HL-60 (cell line): Measurements from ENCODE around the gene IRF6.

Source experiments
- DNase-seq, 2 experiments: peaks; one replicate each; pipeline ENCODE4 v3.0.0-alpha.2; 2010 to 2020; ENCODE audit warnings: low read depth in 1 of 2, low spot score in 1 of 2
- H3K27ac ChIP-seq: fragments of 250-450 bp; sonication (Bioruptor Pico); replicated peaks from 2 replicates; pipeline ENCODE4 v1.5.1; 2020; ENCODE audit warnings: mild to moderate bottlenecking, moderate library complexity
- H3K27me3 ChIP-seq: fragments of 250-450 bp; sonication (Bioruptor Pico); 2 replicates; pipeline ENCODE4 v1.5.1; 2021; ENCODE audit warnings: mild to moderate bottlenecking, moderate library complexity; ENCODE audit not compliant: insufficient read depth, poor library complexity, severe bottlenecking
- H3K4me3 ChIP-seq: replicated peaks from 2 replicates; pipeline ENCODE4 v1.5.1; 2011; ENCODE audit warnings: mild to moderate bottlenecking, control low read depth, low read length; ENCODE audit not compliant: insufficient read depth
- GABPA ChIP-seq: IDR thresholded peaks from 2 replicates; pipeline ENCODE4 v1.6.1; 2012; ENCODE audit warnings: low read depth
- POLR2AphosphoS5 ChIP-seq: IDR thresholded peaks from 2 replicates; pipeline ENCODE4 v1.6.1; 2012; ENCODE audit warnings: low read depth
- SPI1 ChIP-seq: IDR thresholded peaks from 2 replicates; pipeline ENCODE4 v1.6.1; 2012; ENCODE audit warnings: low read depth, mild to moderate bottlenecking, borderline replicate concordance
- TF ChIP-seq, protein P1 (sequence below): IDR thresholded peaks from one replicate; pipeline ENCODE4 v1.5.1; 2011; ENCODE audit warnings: low read length, control low read depth, inconsistent platforms; ENCODE audit not compliant: insufficient read depth
- TF ChIP-seq, protein P2 (sequence below): IDR thresholded peaks from 2 replicates; pipeline ENCODE4 v1.6.1; 2012; ENCODE audit warnings: low read depth; ENCODE audit not compliant: insufficient replicate concordance

The IRF6 gene

GRCh38 chr1:209829716-209830115 lies 23.8 kb upstream of the IRF6 start:
- H3K4me3 ChIP-seq, result no peak overlapping the region
- no peak for DNase-seq
- H3K27ac ChIP-seq, result no peak overlapping the region
- no peaks in the 10 kb centered on the region for H3K27me3 ChIP-seq
- TF ChIP-seq, protein P1, sequence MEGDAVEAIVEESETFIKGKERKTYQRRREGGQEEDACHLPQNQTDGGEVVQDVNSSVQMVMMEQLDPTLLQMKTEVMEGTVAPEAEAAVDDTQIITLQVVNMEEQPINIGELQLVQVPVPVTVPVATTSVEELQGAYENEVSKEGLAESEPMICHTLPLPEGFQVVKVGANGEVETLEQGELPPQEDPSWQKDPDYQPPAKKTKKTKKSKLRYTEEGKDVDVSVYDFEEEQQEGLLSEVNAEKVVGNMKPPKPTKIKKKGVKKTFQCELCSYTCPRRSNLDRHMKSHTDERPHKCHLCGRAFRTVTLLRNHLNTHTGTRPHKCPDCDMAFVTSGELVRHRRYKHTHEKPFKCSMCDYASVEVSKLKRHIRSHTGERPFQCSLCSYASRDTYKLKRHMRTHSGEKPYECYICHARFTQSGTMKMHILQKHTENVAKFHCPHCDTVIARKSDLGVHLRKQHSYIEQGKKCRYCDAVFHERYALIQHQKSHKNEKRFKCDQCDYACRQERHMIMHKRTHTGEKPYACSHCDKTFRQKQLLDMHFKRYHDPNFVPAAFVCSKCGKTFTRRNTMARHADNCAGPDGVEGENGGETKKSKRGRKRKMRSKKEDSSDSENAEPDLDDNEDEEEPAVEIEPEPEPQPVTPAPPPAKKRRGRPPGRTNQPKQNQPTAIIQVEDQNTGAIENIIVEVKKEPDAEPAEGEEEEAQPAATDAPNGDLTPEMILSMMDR, result no peak
- no peak for TF ChIP-seq GABPA
- TF ChIP-seq SPI1, result no peak
- TF ChIP-seq, protein P2, sequence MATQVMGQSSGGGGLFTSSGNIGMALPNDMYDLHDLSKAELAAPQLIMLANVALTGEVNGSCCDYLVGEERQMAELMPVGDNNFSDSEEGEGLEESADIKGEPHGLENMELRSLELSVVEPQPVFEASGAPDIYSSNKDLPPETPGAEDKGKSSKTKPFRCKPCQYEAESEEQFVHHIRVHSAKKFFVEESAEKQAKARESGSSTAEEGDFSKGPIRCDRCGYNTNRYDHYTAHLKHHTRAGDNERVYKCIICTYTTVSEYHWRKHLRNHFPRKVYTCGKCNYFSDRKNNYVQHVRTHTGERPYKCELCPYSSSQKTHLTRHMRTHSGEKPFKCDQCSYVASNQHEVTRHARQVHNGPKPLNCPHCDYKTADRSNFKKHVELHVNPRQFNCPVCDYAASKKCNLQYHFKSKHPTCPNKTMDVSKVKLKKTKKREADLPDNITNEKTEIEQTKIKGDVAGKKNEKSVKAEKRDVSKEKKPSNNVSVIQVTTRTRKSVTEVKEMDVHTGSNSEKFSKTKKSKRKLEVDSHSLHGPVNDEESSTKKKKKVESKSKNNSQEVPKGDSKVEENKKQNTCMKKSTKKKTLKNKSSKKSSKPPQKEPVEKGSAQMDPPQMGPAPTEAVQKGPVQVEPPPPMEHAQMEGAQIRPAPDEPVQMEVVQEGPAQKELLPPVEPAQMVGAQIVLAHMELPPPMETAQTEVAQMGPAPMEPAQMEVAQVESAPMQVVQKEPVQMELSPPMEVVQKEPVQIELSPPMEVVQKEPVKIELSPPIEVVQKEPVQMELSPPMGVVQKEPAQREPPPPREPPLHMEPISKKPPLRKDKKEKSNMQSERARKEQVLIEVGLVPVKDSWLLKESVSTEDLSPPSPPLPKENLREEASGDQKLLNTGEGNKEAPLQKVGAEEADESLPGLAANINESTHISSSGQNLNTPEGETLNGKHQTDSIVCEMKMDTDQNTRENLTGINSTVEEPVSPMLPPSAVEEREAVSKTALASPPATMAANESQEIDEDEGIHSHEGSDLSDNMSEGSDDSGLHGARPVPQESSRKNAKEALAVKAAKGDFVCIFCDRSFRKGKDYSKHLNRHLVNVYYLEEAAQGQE, result no peak
- TF ChIP-seq POLR2AphosphoS5, result no peak

- TF ChIP-seq, protein P2, result peak; percentile 57
- TF ChIP-seq, protein P1, result peak; percentile 53
- TF ChIP-seq POLR2AphosphoS5, result peak; percentile 96
- peak; percentile 59; the same call in 1 of the 2 replicates for TF ChIP-seq SPI1
- TF ChIP-seq GABPA, result peak; percentile 75
- Histone ChIP-seq H3K27me3 (no peaks in the 10 kb centered on the region), H3K4me3 (peak within 1 kb of the TSS; percentile 78), H3K27ac (peak within 1 kb of the TSS; percentile 67)
- DNase-seq, result peak; percentile 98
Measured at GRCh38 chr1:209827384-209828262, 21.7 kb upstream of the IRF6 start, which contains the start of gene UTP25. TSS of gene UTP25 (plus strand) at chr1:209827972. CDS start at chr1:209828064, 92 bp downstream.

GRCh38 chr1:209825591-209826434 lies 19.9 kb upstream of the IRF6 start:
- no peak for DNase-seq

More at GRCh38 chr1:209825591-209826434, 19.9 kb upstream of the IRF6 start:
- Histone ChIP-seq H3K27me3 (no peaks in the 10 kb centered on the region), H3K27ac (no peak overlapping the region), H3K4me3 (no peak overlapping the region)
- no peak for TF ChIP-seq SPI1
- TF ChIP-seq, protein P2, result no peak
- TF ChIP-seq, protein P1, result no peak
- no peak for TF ChIP-seq GABPA
- no peak for TF ChIP-seq POLR2AphosphoS5
